AG10803 (cell line): ENCODE data around the gene PTPRR.

ENCODE experiments used
- DNase-seq: peaks from one replicate; pipeline ENCODE4 v3.0.0; 2010; ENCODE audit warnings: low read depth
- H3K4me3 ChIP-seq: 2 replicates; pipeline ENCODE4 v1.5.1; 2011; ENCODE audit warnings: mild to moderate bottlenecking, low read length, control low read depth
- CTCF ChIP-seq: conservative IDR thresholded peaks from 2 replicates; pipeline ENCODE4 v1.5.1; 2011; ENCODE audit warnings: mild to moderate bottlenecking, low read length, control low read depth, inconsistent platforms

The PTPRR gene

GRCh38 chr12:70657616-70658286 lies 262.8 kb downstream of the PTPRR start:
- no peak overlapping the region for H3K4me3 ChIP-seq
- no peak for TF ChIP-seq CTCF
- DNase-seq: no peak

- TF ChIP-seq CTCF: no peak
- DNase-seq: no peak
These were observed 268.1 kb downstream of the PTPRR start for GRCh38 chr12:70652451-70652850.

GRCh38 chr12:70648831-70649230 lies 271.7 kb downstream of the PTPRR start:
- DNase-seq: peak; percentile 79
- H3K4me3 ChIP-seq: no peak overlapping the region
- TF ChIP-seq CTCF: no peak

More at GRCh38 chr12:70652451-70652850, 268.1 kb downstream of the PTPRR start:
- no peak overlapping the region for H3K4me3 ChIP-seq

GRCh38 chr12:70648191-70648590 lies 272.3 kb downstream of the PTPRR start:
- no peak for TF ChIP-seq CTCF
- peak; percentile 28 for DNase-seq
- H3K4me3 ChIP-seq: no peak overlapping the region

GRCh38 chr12:70646850-70647249 lies 273.7 kb downstream of the PTPRR start:
- no peak overlapping the region for H3K4me3 ChIP-seq
- no peak for TF ChIP-seq CTCF
- peak; percentile 83 for DNase-seq

- H3K4me3 ChIP-seq: no peak overlapping the region
- TF ChIP-seq CTCF: no peak
- DNase-seq: peak; percentile 92
These were observed 274.8 kb downstream of the PTPRR start for GRCh38 chr12:70645494-70646317.

GRCh38 chr12:70644861-70645260 lies 275.7 kb downstream of the PTPRR start:
- no peak for TF ChIP-seq CTCF
- DNase-seq: no peak
- H3K4me3 ChIP-seq: no peak overlapping the region
